Measurements from ENCODE around the gene GDF11. TPM values are rescaled to one million over a fixed set of nuclear protein-coding genes. Genes with fewer than 3 reads are reported as not detected.

Gene GDF11
- polyA plus RNA-seq, 1 experiment = 4.2 TPM

- ChIA-PET POLR2A (interaction anchor here (0.6 kb wide), 1 partner anchor 129 kb away, joined by 4 read pairs; no protein-coding TSS in a partner anchor), CTCF (interaction anchor here (0.8 to 1.2 kb wide), 2 partner anchors 51 to 88 kb away, joined by 3 to 7 read pairs; no protein-coding TSS in a partner anchor)
- H3K9me3 ChIP-seq (ENCODE audit: control insufficient read depth, insufficient read depth, low read length) = no peaks in the 10 kb centered on the region; the same call in 1 of the 2 replicates
- DNase-seq (ENCODE audit: low read depth, low spot score) = no peak
- peaks cover 7% of the 10 kb centered on the region for H3K27me3 ChIP-seq (ENCODE audit: control insufficient read depth, insufficient read depth, low read length)
- no peak overlapping the region for H3K27ac ChIP-seq (ENCODE audit: low read depth, low read length)
- peak overlapping the region; percentile 65 for H3K4me3 ChIP-seq (ENCODE audit: low read depth, low read length)
- no peak for TF ChIP-seq CTCF (IDR thresholded peaks at IDR 0.05; ENCODE audit: low read depth, low read length)
Observed at GRCh38 chr12:55707219-55707671, 35.7 kb upstream of the GDF11 start.

GRCh38 chr12:55707841-55708694 is 34.9 kb upstream of the GDF11 start, which contains the start of gene ITGA7:
Gene ITGA7, minus strand, starts transcription at chr12:55707904. Its CDS starts 222 bp downstream, at chr12:55707682.
- ChIA-PET CTCF (no interaction called here), POLR2A (no interaction called here)
- peaks cover 7% of the 10 kb centered on the region for H3K27me3 ChIP-seq (ENCODE audit: control insufficient read depth, insufficient read depth, low read length)
- H3K27ac ChIP-seq (ENCODE audit: low read depth, low read length) = no peak within 1 kb of the TSS
- no peaks in the 10 kb centered on the region; the same call in 1 of the 2 replicates for H3K9me3 ChIP-seq (ENCODE audit: control insufficient read depth, insufficient read depth, low read length)
- no peak for TF ChIP-seq CTCF (IDR thresholded peaks at IDR 0.05; ENCODE audit: low read depth, low read length)
- peak within 1 kb of the TSS; percentile 65 for H3K4me3 ChIP-seq (ENCODE audit: low read depth, low read length)
- no peak for DNase-seq (ENCODE audit: low read depth, low spot score)

GRCh38 chr12:55708695-55709233 is 34.2 kb upstream of the GDF11 start:
- CTCF ChIA-PET = no interaction called here
- no peak for TF ChIP-seq CTCF (IDR thresholded peaks at IDR 0.05; ENCODE audit: low read depth, low read length)
- H3K27ac ChIP-seq (ENCODE audit: low read depth, low read length) = no peak overlapping the region
- peaks cover 7% of the 10 kb centered on the region for H3K27me3 ChIP-seq (ENCODE audit: control insufficient read depth, insufficient read depth, low read length)
- no peaks in the 10 kb centered on the region; the same call in 1 of the 2 replicates for H3K9me3 ChIP-seq (ENCODE audit: control insufficient read depth, insufficient read depth, low read length)
- DNase-seq (ENCODE audit: low read depth, low spot score) = no peak
- H3K4me3 ChIP-seq (ENCODE audit: low read depth, low read length) = peak overlapping the region; percentile 65
- POLR2A ChIA-PET = no interaction called here

GRCh38 chr12:55711786-55712553 is 31.0 kb upstream of the GDF11 start:
- POLR2A ChIA-PET = no interaction called here
- no peak for DNase-seq (ENCODE audit: low read depth, low spot score)
- TF ChIP-seq CTCF (IDR thresholded peaks at IDR 0.05; ENCODE audit: low read depth, low read length) = no peak
- no peak overlapping the region for H3K27ac ChIP-seq (ENCODE audit: low read depth, low read length)
- H3K27me3 ChIP-seq (ENCODE audit: control insufficient read depth, insufficient read depth, low read length) = peaks cover 7% of the 10 kb centered on the region
- CTCF ChIA-PET = interaction anchor here (1.1 kb wide), 1 partner anchor 55 kb away, joined by 3 read pairs; no protein-coding TSS in a partner anchor
- H3K4me3 ChIP-seq (ENCODE audit: low read depth, low read length) = no peak overlapping the region
- H3K9me3 ChIP-seq (ENCODE audit: control insufficient read depth, insufficient read depth, low read length) = no peaks in the 10 kb centered on the region; the same call in 1 of the 2 replicates

Measured in AG04450 (cell line).